CD4-positive, alpha-beta memory T cell (primary cell): ENCODE results near the gene GTF2IRD1. TPM values are rescaled to one million over a fixed set of nuclear protein-coding genes. Genes with fewer than 3 reads are reported as not detected.
"Not testable (repeated sequence)": the region's sequence is repeated elsewhere in the genome, so short reads cannot be mapped to it uniquely, and the experiment has no call there.

ENCODE experiments used
- CTCF ChIA-PET: fragments of 350-600 bp; sonication (Branson Sonifier 250); formaldehyde crosslinking; loops from one replicate; lab custom pipeline; 2021; ENCODE audit warnings: inconsistent platforms; ENCODE audit not compliant: partially characterized antibody; lab: Charles Lee
- POLR2A ChIA-PET: fragments of 350-600 bp; sonication (Branson Sonifier 250); formaldehyde crosslinking; loops from one replicate; lab custom pipeline; 2021; ENCODE audit not compliant: partially characterized antibody; lab: Charles Lee
- DNase-seq, 5 donors: peaks; one replicate each; pipeline versions ENCODE4 v3.0.0 to v3.0.0-alpha.2; 2020 to 2022; ENCODE audit warnings: mixed read lengths in 1 of 5
- H3K27ac ChIP-seq: one replicate; pipeline ENCODE4 v1.7.0; 2013; ENCODE audit warnings: low read depth, low read length
- H3K27me3 ChIP-seq: 2 replicates; pipeline ENCODE4 v1.7.0; 2013; ENCODE audit warnings: mild to moderate bottlenecking, low read length, moderate library complexity; ENCODE audit not compliant: insufficient read depth
- H3K36me3 ChIP-seq: 2 replicates; pipeline ENCODE4 v1.7.0; 2013; ENCODE audit warnings: mild to moderate bottlenecking, low read length, moderate library complexity; ENCODE audit not compliant: insufficient read depth
- H3K4me1 ChIP-seq: 2 replicates; pipeline ENCODE4 v1.7.0; 2013; ENCODE audit warnings: mild to moderate bottlenecking, low read length, moderate library complexity; ENCODE audit not compliant: insufficient read depth
- H3K4me3 ChIP-seq, 2 donors: one replicate each; pipeline ENCODE4 v1.7.0; 2013; ENCODE audit warnings: low read length in 2 of 2, mild to moderate bottlenecking in 1 of 2
- H3K9me3 ChIP-seq, 2 donors: one replicate each; pipeline ENCODE4 v1.7.0; 2013; ENCODE audit warnings: low read length in 2 of 2, control low read depth in 1 of 2; ENCODE audit not compliant: control insufficient read depth in 1 of 2
- H3K27ac Mint-ChIP-seq, 7 donors: one replicate each; pipeline ENCODE4 v1.8.0; 2020 to 2021; ENCODE audit warnings: mixed read lengths in 7 of 7, mild to moderate bottlenecking in 6 of 7, inconsistent platforms in 3 of 7, moderate library complexity in 3 of 7
- H3K27me3 Mint-ChIP-seq, 2 donors: one replicate each; pipeline ENCODE4 v1.8.0; 2020 to 2021; ENCODE audit warnings: mixed read lengths in 2 of 2
- H3K36me3 Mint-ChIP-seq, 2 donors: one replicate each; pipeline ENCODE4 v1.8.0; 2020 to 2021; ENCODE audit warnings: mixed read lengths in 2 of 2, inconsistent platforms in 1 of 2, mild to moderate bottlenecking in 1 of 2
- H3K4me1 Mint-ChIP-seq, 4 donors: one replicate each; pipeline ENCODE4 v1.8.0; 2020 to 2021; ENCODE audit warnings: mixed read lengths in 4 of 4, mild to moderate bottlenecking in 1 of 4
- H3K4me3 Mint-ChIP-seq, 8 donors: one replicate each; pipeline ENCODE4 v1.8.0; 2020 to 2021; ENCODE audit warnings: mixed read lengths in 8 of 8, mild to moderate bottlenecking in 7 of 8, moderate library complexity in 6 of 8, inconsistent platforms in 3 of 8
- H3K9me3 Mint-ChIP-seq, 8 donors: one replicate each; pipeline ENCODE4 v1.8.0; 2020 to 2021; ENCODE audit warnings: mixed read lengths in 8 of 8, mild to moderate bottlenecking in 5 of 8, inconsistent platforms in 3 of 8, moderate library complexity in 1 of 8
- intact Hi-C: fragments of 100-400 bp; cut with micrococcal nuclease; formaldehyde crosslinking; loops from one replicate; pipeline ENCODE4 v1.15.1; 2023
- polyA plus RNA-seq, 2 donors: library from polyadenylated mRNA; unstranded; fragments of 300-500 nt; fragmentation: Illumina TruSeq; gene quantifications; one replicate each; pipeline ENCODE4 v1.2.3, GENCODE V29; 2021
- total RNA-seq, 2 experiments: library from RNA; stranded (reverse); gene quantifications; one replicate each; pipeline ENCODE4 v1.2.3, GENCODE V29; 2021

The GTF2IRD1 gene
- total and polyA plus RNA-seq, 4 experiments from 2014 or later = 0.30 to 8.8 (median 4.7) TPM

GRCh38 chr7:74523015-74523414 lies 69.3 kb downstream of the GTF2IRD1 start:
- no peak overlapping the region for H3K27ac ChIP-seq
- H3K4me1 ChIP-seq = no peaks in the 10 kb centered on the region
- DNase-seq = no peak
- H3K4me3 Mint-ChIP-seq = no peak overlapping the region
- H3K27ac Mint-ChIP-seq = no peak overlapping the region
- no peaks in the 10 kb centered on the region for H3K36me3 ChIP-seq
- H3K27me3 Mint-ChIP-seq = no peaks in the 10 kb centered on the region
- ChIA-PET CTCF (no interaction called here), POLR2A (no interaction called here)
- H3K4me3 ChIP-seq = no peak overlapping the region
- no peaks in the 10 kb centered on the region for H3K9me3 ChIP-seq
- intact Hi-C loops = no loop called here
- no peaks in the 10 kb centered on the region for H3K4me1 Mint-ChIP-seq
- no peaks in the 10 kb centered on the region for H3K27me3 ChIP-seq
- H3K9me3 Mint-ChIP-seq = peaks cover 0 to 7% (median 1%) of the 10 kb centered on the region in 8 donors
- H3K36me3 Mint-ChIP-seq = peaks cover 0 to 4% of the 10 kb centered on the region in 2 donors

- no peaks in the 10 kb centered on the region for H3K36me3 ChIP-seq
- intact Hi-C loops = no loop called here
- CTCF ChIA-PET = no interaction called here
- DNase-seq = no peak
- Mint-ChIP-seq H3K4me3 (no peak overlapping the region), H3K27ac (peak overlapping the region in 1 of 7 donors; percentile 65), H3K36me3 (peaks cover 0 to 4% of the 10 kb centered on the region in 2 donors), H3K4me1 (no peaks in the 10 kb centered on the region), H3K9me3 (peaks cover 0 to 7% (median 1%) of the 10 kb centered on the region in 8 donors), H3K27me3 (no peaks in the 10 kb centered on the region)
- H3K27me3 ChIP-seq = no peaks in the 10 kb centered on the region
- no peak overlapping the region for H3K4me3 ChIP-seq
- H3K9me3 ChIP-seq = no peaks in the 10 kb centered on the region
- POLR2A ChIA-PET = interaction anchor here (0.8 kb wide), 1 partner anchor 12 kb away, joined by 3 read pairs; no protein-coding TSS in a partner anchor
- no peak overlapping the region for H3K27ac ChIP-seq
- no peaks in the 10 kb centered on the region for H3K4me1 ChIP-seq
Measured at GRCh38 chr7:74525140-74525539, 71.4 kb downstream of the GTF2IRD1 start.

GRCh38 chr7:74525881-74526280 lies 72.2 kb downstream of the GTF2IRD1 start:
- Mint-ChIP-seq H3K27me3 (no peaks in the 10 kb centered on the region), H3K9me3 (peaks cover 0 to 7% (median under 1%) of the 10 kb centered on the region in 8 donors), H3K4me3 (no peak overlapping the region), H3K4me1 (no peaks in the 10 kb centered on the region), H3K27ac (no peak overlapping the region), H3K36me3 (peaks cover 0 to 4% of the 10 kb centered on the region in 2 donors)
- Histone ChIP-seq H3K9me3 (no peaks in the 10 kb centered on the region), H3K4me3 (no peak overlapping the region), H3K36me3 (no peaks in the 10 kb centered on the region), H3K4me1 (no peaks in the 10 kb centered on the region), H3K27ac (no peak overlapping the region), H3K27me3 (no peaks in the 10 kb centered on the region)
- CTCF ChIA-PET = no interaction called here
- intact Hi-C loops = no loop called here
- no peak for DNase-seq
- POLR2A ChIA-PET = no interaction called here

GRCh38 chr7:74526780-74527179 lies 73.1 kb downstream of the GTF2IRD1 start:
- intact Hi-C loops = no loop called here
- Mint-ChIP-seq H3K4me3 (no peak overlapping the region), H3K36me3 (no peaks in the 10 kb centered on the region), H3K9me3 (peaks cover 0 to 5% (median 0%) of the 10 kb centered on the region in 8 donors), H3K4me1 (no peaks in the 10 kb centered on the region), H3K27me3 (no peaks in the 10 kb centered on the region), H3K27ac (no peak overlapping the region)
- CTCF ChIA-PET = no interaction called here
- H3K4me1 ChIP-seq = no peaks in the 10 kb centered on the region
- H3K27ac ChIP-seq = no peak overlapping the region
- no peaks in the 10 kb centered on the region for H3K9me3 ChIP-seq
- DNase-seq = no peak
- H3K36me3 ChIP-seq = no peaks in the 10 kb centered on the region
- H3K27me3 ChIP-seq = no peaks in the 10 kb centered on the region
- POLR2A ChIA-PET = no interaction called here
- no peak overlapping the region for H3K4me3 ChIP-seq

- intact Hi-C loops = no loop called here
- Histone ChIP-seq H3K36me3 (no peaks in the 10 kb centered on the region), H3K27ac (no peak overlapping the region), H3K4me3 (no peak overlapping the region), H3K27me3 (no peaks in the 10 kb centered on the region), H3K4me1 (no peaks in the 10 kb centered on the region), H3K9me3 (no peaks in the 10 kb centered on the region)
- Mint-ChIP-seq H3K9me3 (no peaks in the 10 kb centered on the region), H3K27me3 (no peaks in the 10 kb centered on the region), H3K4me3 (no peak overlapping the region), H3K27ac (no peak overlapping the region), H3K36me3 (no peaks in the 10 kb centered on the region), H3K4me1 (no peaks in the 10 kb centered on the region)
- DNase-seq = no peak
- ChIA-PET POLR2A (no interaction called here), CTCF (no interaction called here)
Measured at GRCh38 chr7:74527842-74528241, 74.1 kb downstream of the GTF2IRD1 start.

GRCh38 chr7:74528773-74529172 lies 75.1 kb downstream of the GTF2IRD1 start:
- peak overlapping the region in 1 of 7 donors; percentile 52 for H3K27ac Mint-ChIP-seq
- H3K4me3 Mint-ChIP-seq, H3K9me3 ChIP-seq, H3K4me3 ChIP-seq, H3K36me3 Mint-ChIP-seq, H3K4me1 ChIP-seq, H3K27me3 Mint-ChIP-seq, H3K4me1 Mint-ChIP-seq, H3K9me3 Mint-ChIP-seq, POLR2A ChIA-PET, H3K27me3 ChIP-seq, H3K27ac ChIP-seq, CTCF ChIA-PET, intact Hi-C loops, DNase-seq, H3K36me3 ChIP-seq: not testable (repeated sequence)

GRCh38 chr7:74535951-74536356 lies 82.2 kb downstream of the GTF2IRD1 start:
- no peak overlapping the region for H3K27ac ChIP-seq
- Mint-ChIP-seq H3K4me1 (no peaks in the 10 kb centered on the region), H3K36me3 (no peaks in the 10 kb centered on the region), H3K27me3 (no peaks in the 10 kb centered on the region), H3K4me3 (no peak overlapping the region), H3K27ac (no peak overlapping the region), H3K9me3 (no peaks in the 10 kb centered on the region)
- no peaks in the 10 kb centered on the region for H3K27me3 ChIP-seq
- intact Hi-C loops = no loop called here
- no peaks in the 10 kb centered on the region for H3K4me1 ChIP-seq
- H3K36me3 ChIP-seq = no peaks in the 10 kb centered on the region
- no peak for DNase-seq
- CTCF ChIA-PET = no interaction called here
- POLR2A ChIA-PET = no interaction called here
- no peaks in the 10 kb centered on the region for H3K9me3 ChIP-seq
- H3K4me3 ChIP-seq = no peak overlapping the region

GRCh38 chr7:74541937-74542336 lies 88.2 kb downstream of the GTF2IRD1 start:
- H3K36me3 Mint-ChIP-seq, H3K4me1 ChIP-seq, DNase-seq, H3K4me3 ChIP-seq, H3K27me3 ChIP-seq, intact Hi-C loops, H3K36me3 ChIP-seq, H3K27ac ChIP-seq, H3K4me1 Mint-ChIP-seq, H3K9me3 ChIP-seq, H3K4me3 Mint-ChIP-seq, H3K27me3 Mint-ChIP-seq, H3K27ac Mint-ChIP-seq, POLR2A ChIA-PET, H3K9me3 Mint-ChIP-seq: not testable (repeated sequence)
- CTCF ChIA-PET = interaction anchor here (1.0 kb wide), 1 partner anchor 92 kb away, joined by 3 read pairs; no protein-coding TSS in a partner anchor
